Measurements from ENCODE around the gene GSC2. TPM values are rescaled to one million over a fixed set of nuclear protein-coding genes. Genes with fewer than 3 reads are reported as not detected.

Gene GSC2
- total RNA-seq, 2 donors from 2014 or later, result not detected

GRCh38 chr22:19124377-19124776, 25.7 kb downstream of the GSC2 start:
- Histone ChIP-seq H3K9me3 (no peaks in the 10 kb centered on the region), H3K4me1 (peaks cover 14% of the 10 kb centered on the region), H3K4me3 (no peak overlapping the region), H3K9ac (ENCODE audit: low read depth in 2 of 2, low read length in 2 of 2) (no peak overlapping the region), H3K36me3 (no peaks in the 10 kb centered on the region), H3K27me3 (no peaks in the 10 kb centered on the region), H3K27ac (no peak overlapping the region)
- no peak for TF ChIP-seq CTCF (IDR thresholded peaks at IDR 0.05)
- DNase-seq, result no peak
- intact Hi-C loops (cut with DNase I), result no loop called here

GRCh38 chr22:19123936-19124335, 26.2 kb downstream of the GSC2 start:
- H3K9ac ChIP-seq (ENCODE audit: low read depth in 2 of 2, low read length in 2 of 2), result no peak overlapping the region
- no peaks in the 10 kb centered on the region for H3K36me3 ChIP-seq
- peaks cover 14% of the 10 kb centered on the region for H3K4me1 ChIP-seq
- no peaks in the 10 kb centered on the region for H3K27me3 ChIP-seq
- no peak overlapping the region for H3K4me3 ChIP-seq
- no peak for TF ChIP-seq CTCF (IDR thresholded peaks at IDR 0.05)
- no peak overlapping the region for H3K27ac ChIP-seq
- no peak for DNase-seq
- intact Hi-C loops (cut with DNase I), result loop anchor here (2.0 kb wide), 1 partner anchor 19 kb away; no protein-coding TSS in a partner anchor
- no peaks in the 10 kb centered on the region for H3K9me3 ChIP-seq

GRCh38 chr22:19122752-19123492, 27.2 kb downstream of the GSC2 start:
- Histone ChIP-seq H3K27me3 (no peaks in the 10 kb centered on the region), H3K36me3 (no peaks in the 10 kb centered on the region), H3K4me3 (peak overlapping the region; percentile 92), H3K9ac (ENCODE audit: low read depth in 2 of 2, low read length in 2 of 2) (peak overlapping the region; percentile 45 to 62), H3K27ac (no peak overlapping the region), H3K9me3 (no peaks in the 10 kb centered on the region), H3K4me1 (peaks cover 14% of the 10 kb centered on the region)
- TF ChIP-seq CTCF (IDR thresholded peaks at IDR 0.05), result no peak
- intact Hi-C loops (cut with DNase I), result loop anchor here (2.0 kb wide), 1 partner anchor 20 kb away; no protein-coding TSS in a partner anchor
- no peak for DNase-seq

- Histone ChIP-seq H3K27ac (peak within 1 kb of the TSS; percentile 91), H3K27me3 (no peaks in the 10 kb centered on the region), H3K4me1 (peaks cover 21% of the 10 kb centered on the region), H3K4me3 (peak within 1 kb of the TSS; percentile 92), H3K9me3 (no peaks in the 10 kb centered on the region), H3K36me3 (no peaks in the 10 kb centered on the region), H3K9ac (ENCODE audit: low read depth in 2 of 2, low read length in 2 of 2) (peak within 1 kb of the TSS; percentile 90 to 92)
- no peak for TF ChIP-seq CTCF (IDR thresholded peaks at IDR 0.05)
- peak; percentile 98 for DNase-seq
- intact Hi-C loops (cut with DNase I), result loop anchor here (2.0 kb wide), 1 partner anchor 21 kb away; no protein-coding TSS in a partner anchor
These were observed 27.8 kb downstream of the GSC2 start, which contains the start of gene DGCR2 for GRCh38 chr22:19122143-19122751. Gene DGCR2, minus strand, starts transcription at chr22:19122412. Its CDS starts 206 bp downstream, at chr22:19122206.

- peaks cover 24% of the 10 kb centered on the region for H3K4me1 ChIP-seq
- intact Hi-C loops (cut with DNase I), result loop anchor here (2.0 kb wide), 1 partner anchor 21 kb away; no protein-coding TSS in a partner anchor
These were observed 28.4 kb downstream of the GSC2 start for GRCh38 chr22:19121631-19122142.

More at GRCh38 chr22:19121631-19122142, 28.4 kb downstream of the GSC2 start:
- H3K4me3 ChIP-seq, result peak overlapping the region; percentile 92
- no peaks in the 10 kb centered on the region for H3K36me3 ChIP-seq
- H3K9ac ChIP-seq (ENCODE audit: low read depth in 2 of 2, low read length in 2 of 2), result peak overlapping the region; percentile 90 to 92
- DNase-seq, result peak; percentile 59
- H3K27me3 ChIP-seq, result no peaks in the 10 kb centered on the region
- H3K9me3 ChIP-seq, result no peaks in the 10 kb centered on the region
- H3K27ac ChIP-seq, result peak overlapping the region; percentile 91
- TF ChIP-seq CTCF (IDR thresholded peaks at IDR 0.05), result no peak
